HG03064 (cell line): ENCODE measurements around the gene PPM1D.

Experiments
- ATAC-seq: cut with Tn5 transposase; IDR thresholded peaks from one replicate; pipeline ENCODE4 v1.9.1; 2021; ENCODE audit warnings: low read depth; ENCODE audit not compliant: unreplicated experiment

The PPM1D gene

DNA sequence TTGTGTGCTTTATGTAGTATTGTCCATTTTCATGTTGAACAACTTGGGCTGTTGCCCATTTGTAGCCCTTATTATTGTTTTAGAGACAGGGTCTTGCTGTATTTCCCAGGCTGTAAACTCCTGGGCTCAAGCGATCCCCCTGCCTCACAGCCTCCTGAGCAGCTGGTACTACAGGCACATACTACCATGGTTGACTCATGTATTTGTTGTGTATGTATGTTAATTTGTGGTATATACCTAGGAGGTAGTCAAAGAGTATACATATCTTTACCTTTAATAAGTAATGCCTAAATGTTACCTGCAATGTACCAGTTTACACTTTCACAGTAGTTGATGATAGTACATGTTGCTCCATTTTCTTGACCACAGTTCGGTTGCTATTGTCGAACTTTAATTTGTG lies 18.1 kb downstream of the PPM1D start:
- ATAC-seq: no peak

DNA sequence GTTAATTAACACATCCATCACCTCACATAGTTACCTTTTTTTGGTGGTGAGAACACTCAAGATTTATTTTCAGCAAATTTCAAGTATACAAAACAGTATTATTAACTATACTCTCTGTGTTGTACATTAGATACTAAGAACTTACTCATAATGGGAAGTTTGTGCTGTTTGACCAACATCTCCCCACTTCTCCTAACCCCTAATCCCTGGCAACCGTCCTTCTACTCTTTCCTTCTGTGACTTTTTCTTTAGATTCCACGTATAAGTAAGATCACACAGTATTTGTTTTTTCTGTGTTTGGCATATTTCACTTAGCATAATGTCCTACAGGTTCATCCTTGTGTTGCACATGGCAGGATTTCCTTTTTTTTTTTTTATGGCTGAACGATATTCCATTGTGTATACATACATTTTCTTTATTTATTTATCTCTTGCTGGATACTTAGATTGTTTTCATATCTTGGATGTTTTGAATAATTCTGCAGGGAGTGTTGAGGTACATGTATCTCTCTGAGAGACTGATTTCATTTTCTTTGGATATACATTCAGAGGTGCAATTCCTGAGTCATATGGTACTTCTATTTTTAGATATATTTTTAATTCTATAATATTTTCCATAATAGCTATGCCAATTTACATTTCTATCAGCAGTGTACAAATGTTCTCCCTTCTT lies 19.0 kb downstream of the PPM1D start:
- no peak for ATAC-seq

DNA sequence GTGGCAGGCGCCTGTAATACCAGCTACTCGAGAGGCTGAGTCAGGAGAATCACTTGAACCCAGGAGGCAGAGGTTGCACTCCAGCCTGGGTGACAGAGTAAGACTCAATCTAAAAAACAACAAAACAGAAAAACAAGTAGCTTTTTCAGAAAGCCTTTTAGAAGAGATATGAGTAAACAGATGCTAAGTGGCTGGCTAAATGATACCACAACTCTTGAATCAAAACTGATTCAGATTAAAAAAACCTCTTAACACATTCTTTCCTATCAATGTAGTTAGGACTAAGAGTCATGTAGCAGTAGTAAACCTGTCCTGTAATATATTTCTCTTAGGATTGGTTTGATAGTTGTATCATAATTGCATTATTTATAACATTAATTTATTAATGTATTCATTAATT lies 23.0 kb downstream of the PPM1D start:
- ATAC-seq: no peak

DNA sequence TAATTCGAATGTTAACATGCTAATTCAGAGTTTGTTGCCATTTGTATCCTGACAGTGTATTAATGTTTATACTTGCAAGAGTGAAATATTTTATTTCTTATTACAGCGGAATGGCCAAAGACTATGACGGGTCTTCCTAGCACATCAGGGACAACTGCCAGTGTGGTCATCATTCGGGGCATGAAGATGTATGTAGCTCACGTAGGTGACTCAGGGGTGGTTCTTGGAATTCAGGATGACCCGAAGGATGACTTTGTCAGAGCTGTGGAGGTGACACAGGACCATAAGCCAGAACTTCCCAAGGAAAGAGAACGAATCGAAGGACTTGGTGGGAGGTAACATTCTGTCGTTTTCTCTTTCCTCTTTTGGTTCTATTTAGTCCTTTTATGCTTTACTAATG lies 23.4 kb downstream of the PPM1D start:
- no peak for ATAC-seq

DNA sequence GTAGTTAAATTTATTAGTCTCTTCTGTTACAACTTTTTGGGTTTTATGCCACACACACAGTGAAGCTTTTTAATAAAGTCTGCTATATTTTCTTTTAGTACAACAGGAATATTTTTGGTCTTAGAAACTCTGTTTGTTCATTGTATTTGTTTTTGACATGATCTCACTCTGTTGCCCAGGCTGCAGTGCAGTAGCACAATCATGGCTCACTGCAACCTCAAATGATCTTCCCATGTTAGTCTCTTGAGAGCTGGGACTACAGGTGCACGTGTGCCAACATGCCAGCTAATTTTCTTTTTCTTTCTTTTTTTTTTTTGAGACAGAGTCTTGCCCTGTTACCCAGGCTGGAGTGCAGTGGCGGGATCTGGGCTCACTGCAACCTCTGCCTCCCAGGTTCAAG lies 27.1 kb downstream of the PPM1D start:
- no peak for ATAC-seq

DNA sequence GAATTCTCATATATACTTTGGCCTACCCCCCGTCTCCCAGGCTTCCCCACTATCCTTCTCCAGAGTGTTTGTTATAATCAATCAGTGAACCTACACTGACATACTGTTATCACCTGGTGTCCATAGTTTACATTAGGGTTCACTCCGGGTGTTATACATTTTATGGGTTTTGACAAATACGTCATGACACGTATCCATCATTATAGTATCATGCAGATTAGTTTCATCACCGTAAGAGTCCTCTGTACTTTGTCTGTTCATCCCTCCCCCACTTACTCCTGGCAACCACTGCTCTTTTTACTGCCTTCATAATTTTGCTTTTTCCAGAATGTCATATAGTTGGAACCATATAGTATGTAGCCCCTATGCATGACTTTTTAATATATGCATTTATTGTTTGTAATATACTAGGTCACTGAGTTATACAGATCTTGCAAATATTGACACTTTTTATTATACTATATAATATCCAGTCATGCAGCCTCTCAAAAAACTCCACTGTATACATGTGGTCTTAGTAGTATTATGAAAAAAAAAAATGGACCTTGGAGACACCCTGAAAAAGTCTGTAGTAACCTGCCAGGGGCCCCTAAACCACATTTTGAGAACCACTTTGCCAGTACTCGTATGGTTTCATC lies 28.4 kb downstream of the PPM1D start:
- ATAC-seq: no peak

DNA sequence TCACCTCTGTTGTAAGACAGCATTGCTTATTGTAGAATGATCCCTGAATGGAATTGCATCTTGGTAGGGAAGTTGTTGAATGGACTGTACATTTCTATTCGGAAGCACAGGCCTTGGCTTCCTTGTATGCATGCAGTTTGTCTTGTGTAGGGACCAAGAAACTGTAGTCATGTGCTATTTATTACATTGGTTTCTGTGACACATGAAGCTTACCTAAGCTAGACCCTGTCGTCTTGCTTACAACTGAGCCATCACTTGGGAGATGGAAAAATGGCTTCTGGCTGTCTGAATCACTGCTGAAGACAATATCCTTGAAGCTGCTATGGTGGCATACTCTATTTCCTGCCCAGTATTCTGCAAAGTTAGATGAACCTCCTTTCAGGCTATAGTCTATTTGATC lies 29.1 kb downstream of the PPM1D start:
- ATAC-seq: no peak

DNA sequence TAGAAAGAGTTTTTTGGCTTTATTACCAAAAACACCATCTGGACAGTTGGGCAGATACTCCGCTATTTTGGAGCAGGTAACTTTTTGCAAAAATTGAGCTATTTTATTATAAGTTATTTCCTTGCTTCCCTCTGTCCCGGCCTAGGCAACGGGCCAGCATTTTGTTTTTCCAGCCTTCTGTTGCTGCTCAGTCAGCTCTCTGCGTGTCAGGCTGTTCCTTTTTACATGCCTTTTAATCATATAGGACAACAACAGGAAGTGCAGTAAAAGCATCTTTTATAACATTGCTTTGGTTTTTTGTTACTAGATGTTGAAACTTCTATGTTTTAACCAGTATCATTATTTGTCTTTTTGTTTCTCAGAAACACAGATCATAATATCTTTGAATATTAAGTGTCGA lies 30.4 kb downstream of the PPM1D start:
- ATAC-seq: no peak

DNA sequence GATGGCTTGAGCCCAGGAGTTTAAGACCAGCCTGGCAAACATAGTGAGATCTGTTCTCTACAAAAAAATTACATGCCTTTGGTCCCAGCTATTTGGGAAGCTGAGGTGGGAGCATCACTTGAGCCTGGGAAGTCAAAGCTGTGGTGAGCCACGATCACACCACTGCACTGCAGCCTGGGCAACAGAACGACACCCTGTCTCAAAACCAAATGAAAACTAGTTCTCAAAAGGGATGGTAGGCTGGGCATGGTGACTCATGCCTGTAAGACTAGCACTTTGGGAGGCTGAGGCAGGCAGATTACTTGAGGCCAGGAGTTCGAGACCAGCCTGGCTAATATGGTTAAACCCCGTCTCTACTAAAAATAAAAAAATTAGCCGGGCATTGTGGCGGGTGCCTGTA lies 31.1 kb downstream of the PPM1D start:
- no peak for ATAC-seq

DNA sequence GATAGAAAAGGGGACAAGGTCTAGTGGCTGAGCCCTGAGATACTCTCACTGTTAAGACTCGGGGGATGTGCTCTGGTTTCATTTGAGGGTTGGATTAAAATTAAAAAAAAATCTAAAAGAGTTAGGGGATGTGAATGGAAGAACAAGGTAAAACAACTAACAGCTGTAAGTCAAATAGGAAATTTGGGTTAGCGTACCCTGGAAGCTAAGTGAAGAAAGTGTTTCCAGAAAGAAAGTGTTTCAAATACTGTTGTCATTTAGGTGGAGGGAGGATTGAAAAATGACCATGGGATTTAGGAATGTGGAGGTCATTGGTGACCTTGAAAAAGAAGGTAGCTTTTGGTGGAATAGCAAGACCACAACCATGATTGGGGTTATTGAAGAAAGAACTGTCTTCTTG lies 37.7 kb downstream of the PPM1D start:
- ATAC-seq: no peak

DNA sequence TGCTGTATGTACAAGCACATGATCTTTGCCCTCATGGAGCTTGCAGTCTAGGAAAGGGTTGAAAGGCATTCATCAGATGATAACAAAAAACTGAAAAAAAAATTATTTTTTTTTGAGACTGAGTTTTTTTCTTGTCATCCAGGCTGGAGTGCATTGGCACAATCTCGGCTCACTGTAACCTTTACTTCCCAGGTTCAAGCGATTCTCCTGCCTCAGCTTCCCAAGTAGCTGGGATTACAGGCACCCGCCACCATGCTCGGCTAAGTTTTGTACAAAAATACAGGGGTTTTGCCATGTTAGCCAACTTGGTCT lies 39.0 kb downstream of the PPM1D start:
- ATAC-seq: no peak

DNA sequence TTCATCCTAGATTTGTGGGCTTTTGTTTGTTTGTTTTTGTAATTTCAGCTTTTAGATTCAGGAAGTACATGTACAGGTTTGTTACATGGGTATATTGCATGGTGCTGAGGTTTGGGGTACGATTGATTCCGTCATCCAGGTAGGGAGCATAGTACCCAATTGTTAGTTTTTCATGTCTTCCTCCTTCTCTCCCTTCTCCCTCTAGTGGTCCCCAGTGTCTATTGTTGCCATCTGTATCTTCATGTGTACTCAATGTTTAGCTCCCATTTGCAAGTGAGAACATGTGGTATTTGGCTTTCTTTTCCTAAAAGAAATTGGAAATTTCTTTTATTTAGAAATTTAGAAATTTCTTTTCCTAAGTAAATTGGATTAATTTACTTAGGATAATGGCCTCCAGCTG lies 40.5 kb downstream of the PPM1D start:
- ATAC-seq: no peak

DNA sequence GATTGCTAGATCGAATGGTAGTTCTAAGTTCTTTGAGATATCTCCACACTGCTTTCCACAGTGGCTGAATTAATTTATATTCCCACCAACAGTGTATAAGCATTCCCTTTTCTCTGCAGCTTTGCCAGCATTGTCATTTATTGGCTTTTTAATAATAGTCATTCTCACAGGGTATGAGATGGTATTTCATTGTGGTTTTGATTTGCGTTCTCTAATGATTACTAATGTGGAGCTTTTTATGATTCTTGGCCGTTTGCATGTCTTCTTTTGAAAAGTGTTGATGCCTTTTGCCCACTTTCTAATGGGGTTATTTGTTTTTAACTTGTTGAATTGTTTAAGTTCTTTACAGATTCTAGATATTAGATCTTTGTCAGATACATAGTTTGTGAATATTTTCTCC lies 41.1 kb downstream of the PPM1D start:
- no peak for ATAC-seq

DNA sequence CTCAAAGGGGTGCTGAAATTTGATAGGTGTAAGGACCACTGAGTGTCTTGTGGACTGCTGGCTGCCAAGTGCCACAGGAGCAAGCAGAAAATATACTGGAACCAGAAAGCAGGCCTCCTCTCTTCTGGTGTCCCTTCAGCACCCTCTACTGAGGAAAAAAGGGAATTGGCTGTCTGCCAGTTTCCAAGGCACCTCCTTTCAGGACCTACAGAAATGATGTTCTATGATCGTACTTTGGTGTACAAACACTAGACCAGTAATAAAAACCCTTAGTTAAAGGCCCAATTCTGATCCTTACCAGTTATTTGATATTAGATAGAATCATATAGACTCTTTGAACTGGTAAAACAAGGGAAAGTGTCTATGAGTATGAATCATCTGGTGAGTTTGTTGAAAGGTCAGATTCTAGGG lies 41.8 kb downstream of the PPM1D start:
- no peak for ATAC-seq

DNA sequence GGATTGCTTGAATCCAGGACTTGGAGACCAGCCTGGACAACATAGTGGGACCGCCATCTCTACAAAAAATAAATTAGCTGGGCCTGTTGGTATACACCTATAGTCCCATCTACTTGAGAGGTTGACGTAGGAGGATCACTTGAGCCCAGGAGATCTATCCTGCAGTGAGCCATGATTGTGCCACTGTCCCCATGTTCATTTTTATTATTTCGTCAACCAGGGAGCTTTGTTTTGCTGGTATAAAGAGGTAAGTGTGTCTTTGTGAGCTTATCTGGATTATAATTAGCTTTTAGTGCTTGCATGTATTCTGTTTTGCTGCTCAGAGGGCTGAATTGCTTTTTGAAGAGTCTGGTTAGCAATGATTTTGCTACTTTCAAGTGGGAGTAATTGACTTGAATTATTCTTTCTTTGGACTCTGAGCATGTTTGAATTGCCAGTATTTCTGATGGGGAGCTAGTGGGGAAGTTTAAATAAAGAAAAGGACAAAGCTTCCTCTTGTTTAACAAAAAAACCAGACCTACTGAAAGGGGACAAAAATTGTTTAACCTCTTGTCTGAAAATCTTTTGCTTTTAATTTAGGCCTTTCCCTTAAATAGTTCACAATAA lies 46.0 kb downstream of the PPM1D start:
- ATAC-seq: no peak

DNA sequence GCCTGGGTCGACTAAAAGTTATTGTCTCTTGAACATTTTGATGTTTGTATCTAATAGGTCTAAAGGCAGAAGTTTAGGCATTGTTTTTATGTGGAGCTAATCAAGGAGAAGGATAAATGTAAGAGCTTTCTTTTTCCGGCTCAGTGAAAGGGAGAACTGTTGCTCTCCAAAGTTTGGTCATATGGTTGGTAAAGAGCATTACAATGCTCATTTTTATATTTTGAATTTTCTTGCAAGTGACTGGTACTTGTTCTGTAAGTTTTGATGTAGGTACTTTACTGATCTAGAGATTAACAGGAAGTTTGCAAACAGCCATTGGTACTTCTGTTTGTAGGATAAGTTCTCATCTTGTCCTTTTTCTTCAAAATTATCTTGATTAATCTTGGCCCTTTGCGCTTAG lies 46.7 kb downstream of the PPM1D start:
- no peak for ATAC-seq

DNA sequence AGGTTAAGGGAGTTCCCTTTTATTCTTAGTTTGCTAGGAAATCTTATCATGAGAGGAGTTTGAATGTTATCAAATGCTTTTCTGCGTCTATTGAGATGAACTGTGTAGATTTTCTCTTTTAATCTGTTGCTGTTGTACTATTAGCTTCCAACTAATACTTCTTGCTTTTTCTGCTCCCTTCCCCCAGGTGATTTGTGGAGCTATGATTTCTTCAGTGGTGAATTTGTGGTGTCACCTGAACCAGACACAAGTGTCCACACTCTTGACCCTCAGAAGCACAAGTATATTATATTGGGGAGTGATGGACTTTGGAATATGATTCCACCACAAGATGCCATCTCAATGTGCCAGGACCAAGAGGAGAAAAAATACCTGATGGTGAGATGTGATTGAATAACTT lies 47.7 kb downstream of the PPM1D start:
- ATAC-seq: no peak

DNA sequence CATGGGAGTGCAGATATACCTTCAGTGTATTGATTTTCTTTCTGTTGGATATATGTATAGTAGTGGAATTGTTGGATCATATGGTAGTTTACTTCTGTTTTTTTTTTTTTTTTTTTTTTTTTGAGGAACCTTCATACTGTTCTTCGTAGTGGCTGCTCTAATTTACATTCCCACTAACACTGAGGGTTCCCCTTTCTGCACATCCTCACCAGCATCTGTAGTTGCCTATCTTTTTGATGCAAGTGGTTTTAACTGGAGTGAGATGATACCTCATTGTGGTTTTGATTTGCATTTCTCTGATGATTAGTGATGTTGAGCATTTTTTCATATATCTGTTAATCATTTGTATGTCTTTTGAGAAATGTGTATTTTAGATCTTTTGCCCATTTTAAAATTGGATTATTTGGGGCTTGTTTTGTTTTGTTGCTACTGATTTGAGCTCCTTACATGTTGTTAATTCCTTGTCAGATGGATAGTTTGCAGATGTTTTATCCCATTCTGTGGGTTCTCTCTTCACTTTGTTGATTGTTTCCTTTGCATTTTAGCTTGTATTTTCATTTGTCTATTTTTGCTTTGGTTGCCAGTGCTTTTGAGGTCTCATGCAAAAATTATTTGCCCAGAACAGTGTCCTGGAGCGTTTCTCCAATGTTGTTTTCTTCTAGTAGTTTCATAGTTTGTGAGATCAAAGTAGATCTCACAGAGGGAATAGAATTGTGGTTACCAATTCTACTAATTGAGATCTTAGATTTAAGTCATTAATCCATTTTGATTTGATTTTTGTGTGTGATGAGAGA lies 52.7 kb downstream of the PPM1D start:
- ATAC-seq: peak; percentile 90

DNA sequence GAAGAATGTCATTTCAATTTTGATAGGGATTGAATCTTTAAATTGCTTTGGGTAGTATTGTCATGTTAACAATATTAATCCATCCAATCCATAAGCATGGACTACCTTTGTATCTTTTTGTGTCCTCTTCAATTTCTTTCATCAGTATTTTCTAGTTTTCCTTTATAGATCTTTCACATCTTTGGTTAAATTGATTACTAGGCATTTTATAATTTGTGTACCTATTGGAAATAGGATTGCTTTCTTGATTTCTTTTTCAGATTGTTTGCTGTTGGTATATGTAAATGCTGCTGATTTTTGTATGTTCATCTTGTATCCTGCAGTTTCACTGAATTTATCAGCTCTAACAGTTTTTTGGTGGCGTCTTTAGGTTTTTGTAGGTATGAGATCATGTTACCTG lies 53.6 kb downstream of the PPM1D start:
- ATAC-seq: no peak

DNA sequence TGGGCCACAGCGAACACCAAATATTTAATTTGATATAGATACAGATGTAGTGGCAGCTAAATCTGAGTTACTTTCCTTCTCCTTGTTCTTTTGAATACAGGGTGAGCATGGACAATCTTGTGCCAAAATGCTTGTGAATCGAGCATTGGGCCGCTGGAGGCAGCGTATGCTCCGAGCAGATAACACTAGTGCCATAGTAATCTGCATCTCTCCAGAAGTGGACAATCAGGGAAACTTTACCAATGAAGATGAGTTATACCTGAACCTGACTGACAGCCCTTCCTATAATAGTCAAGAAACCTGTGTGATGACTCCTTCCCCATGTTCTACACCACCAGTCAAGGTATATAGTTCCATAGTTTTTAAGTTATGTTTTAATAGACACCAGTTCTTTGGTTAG lies 56.5 kb downstream of the PPM1D start:
- no peak for ATAC-seq

DNA sequence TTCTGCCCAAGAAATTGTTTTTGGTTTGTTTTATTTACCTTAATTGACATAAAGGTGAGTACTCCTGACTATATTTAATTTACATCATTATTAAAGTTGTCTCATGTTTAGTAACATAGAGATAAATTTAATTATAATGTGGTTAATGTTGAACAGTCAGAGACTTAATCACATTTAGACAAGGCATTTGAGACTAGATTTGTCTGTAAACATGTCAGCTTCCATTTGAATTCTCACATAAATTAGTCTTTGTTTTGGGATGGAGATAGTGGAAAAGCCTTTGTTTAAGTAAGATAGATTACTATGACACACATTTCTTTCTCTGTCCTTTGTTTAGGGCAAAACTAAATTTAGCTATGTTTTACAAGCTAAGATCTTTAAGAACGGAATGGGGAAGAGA lies 59.2 kb downstream of the PPM1D start:
- ATAC-seq: no peak

DNA sequence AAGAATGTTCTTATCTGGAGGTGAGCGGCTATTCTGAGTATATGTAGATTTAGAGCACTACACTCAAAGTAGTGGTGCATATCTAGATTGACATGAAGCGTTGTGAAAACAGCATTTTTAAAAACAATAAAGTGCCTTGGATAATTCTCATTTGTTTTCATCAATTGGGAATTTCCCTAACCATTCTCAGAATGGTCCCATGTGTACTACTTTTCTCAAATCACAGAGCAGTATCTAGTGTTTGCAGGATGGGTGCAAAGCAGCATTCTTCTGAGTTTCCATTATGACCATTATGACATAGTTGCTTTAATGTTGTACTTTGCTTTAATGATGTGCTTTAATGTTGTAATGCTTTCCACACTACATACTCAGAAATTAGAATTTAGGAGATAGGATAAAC lies 61.5 kb downstream of the PPM1D start:
- no peak for ATAC-seq
